GM21515 (cell line): ENCODE data around the gene CRTC2.
A peak's percentile ranks its signal among the peaks of the same experiment; 100 is the strongest.

Source experiments
- ATAC-seq: cut with Tn5 transposase; IDR thresholded peaks from one replicate; pipeline ENCODE4 v1.9.1; 2021; ENCODE audit not compliant: unreplicated experiment

The CRTC2 gene

DNA sequence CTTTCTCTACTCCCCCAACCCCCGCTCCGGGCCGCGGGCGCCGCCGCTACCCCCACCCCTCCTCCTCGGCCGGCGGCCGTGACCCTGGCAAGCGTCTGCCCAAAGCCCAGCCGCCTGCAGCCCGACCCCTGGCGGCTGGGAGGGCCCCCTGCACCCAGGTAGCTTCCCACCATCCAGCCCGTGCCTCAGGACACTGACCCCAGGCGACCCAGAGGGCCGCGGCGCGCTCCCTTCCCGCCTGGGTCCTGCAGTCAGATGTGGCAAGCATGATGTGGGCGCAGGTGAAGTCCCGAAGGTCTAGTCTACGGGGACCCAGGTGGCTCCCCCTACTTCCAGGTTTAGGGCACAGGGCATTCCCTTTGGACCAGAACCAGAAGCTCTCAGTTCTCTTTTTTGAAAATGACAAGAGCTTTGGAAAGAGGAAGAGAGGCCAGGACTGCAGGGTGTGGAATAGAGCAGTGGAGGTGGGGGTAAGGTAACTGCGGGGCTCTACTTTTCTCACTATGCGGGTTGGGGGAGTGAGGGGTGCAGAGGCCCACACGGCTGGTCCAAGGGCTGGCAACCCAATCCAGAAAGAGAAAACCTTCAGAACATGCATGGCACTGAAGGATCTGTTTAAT is 11.7 kb downstream of the CRTC2 start, which contains the start of gene DENND4B:
Gene DENND4B (minus strand): TSS at position 97 of the 620 bp plus-strand sequence. CDS start 2,344 bp downstream, outside the sequence.
- ATAC-seq, result peak; percentile 52

DNA sequence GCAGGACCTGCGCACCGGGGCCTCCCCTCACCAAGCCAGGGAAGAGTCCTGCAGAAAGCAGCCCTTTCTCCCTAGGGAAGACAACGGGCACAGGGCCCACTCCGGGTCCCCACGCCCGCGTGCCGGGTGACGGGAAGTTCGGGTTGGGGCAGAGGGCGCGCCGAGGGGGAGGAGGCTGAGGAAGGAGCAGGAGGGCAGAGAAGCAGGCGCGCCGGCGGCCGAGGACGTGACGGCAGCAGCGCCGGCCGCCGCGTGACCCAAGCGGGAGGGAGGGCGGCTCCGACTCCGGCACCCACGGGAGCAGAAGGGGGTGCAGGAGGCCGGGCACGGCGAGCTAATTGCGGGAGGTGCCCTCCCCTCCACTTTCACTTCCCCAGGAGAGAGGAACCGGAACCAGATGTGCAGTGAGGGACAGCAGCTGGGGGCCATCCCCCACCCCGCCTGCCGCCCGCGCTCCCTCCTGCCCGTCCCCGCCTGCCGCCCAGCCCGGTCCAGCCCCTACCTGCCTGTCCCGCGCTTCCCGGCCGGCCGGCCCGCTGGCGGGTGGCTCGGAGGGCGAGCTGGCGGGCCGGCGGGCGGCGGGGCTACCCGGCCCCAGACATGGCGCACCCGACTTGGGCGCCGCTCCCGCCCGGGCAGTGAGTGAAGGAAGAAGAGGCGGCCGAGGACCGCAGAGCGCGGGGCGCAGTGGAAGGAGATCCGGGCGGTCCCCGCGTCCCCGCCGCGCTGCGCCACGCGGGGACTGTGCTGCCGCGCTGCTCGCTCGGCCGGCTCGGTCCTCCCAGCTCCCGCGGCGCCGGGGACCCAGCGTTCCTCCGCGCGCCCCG is 12.4 kb downstream of the CRTC2 start:
- peak; percentile 53 for ATAC-seq

DNA sequence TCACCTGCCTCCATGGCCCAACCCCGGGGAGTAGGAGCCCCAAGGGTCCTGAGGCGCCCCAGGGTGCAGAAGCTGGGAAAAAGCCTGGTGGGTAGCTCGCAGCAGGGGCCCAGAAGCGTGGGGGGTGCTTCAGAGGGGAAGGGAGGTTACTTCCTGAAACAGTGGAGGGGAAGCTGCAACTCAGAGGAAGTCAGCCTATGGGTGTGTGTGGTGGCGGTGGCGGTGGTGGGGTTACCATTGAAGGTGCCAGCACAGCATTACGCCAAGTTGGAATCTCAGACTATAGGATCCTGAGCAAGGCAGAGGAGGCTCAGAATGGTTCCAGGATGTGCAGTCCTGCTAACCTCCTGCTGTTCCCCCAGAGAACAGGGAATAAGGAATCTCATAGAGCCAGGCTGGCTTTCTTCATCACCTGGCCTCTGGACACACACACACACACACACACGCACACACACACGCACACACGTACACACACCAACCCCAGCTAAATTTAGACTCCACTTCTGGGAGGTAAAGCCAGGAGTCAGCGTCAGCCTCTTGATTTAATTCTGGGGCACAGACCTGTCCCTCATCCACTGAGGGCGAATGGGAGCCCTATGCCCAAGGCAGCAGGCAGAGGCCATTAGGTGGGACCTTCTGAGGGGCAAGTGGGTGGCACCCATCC is 13.1 kb downstream of the CRTC2 start:
- peak; percentile 28 for ATAC-seq

- no peak for ATAC-seq
Observed at GRCh38 chr1:153944827-153945117, 13.6 kb downstream of the CRTC2 start.

DNA sequence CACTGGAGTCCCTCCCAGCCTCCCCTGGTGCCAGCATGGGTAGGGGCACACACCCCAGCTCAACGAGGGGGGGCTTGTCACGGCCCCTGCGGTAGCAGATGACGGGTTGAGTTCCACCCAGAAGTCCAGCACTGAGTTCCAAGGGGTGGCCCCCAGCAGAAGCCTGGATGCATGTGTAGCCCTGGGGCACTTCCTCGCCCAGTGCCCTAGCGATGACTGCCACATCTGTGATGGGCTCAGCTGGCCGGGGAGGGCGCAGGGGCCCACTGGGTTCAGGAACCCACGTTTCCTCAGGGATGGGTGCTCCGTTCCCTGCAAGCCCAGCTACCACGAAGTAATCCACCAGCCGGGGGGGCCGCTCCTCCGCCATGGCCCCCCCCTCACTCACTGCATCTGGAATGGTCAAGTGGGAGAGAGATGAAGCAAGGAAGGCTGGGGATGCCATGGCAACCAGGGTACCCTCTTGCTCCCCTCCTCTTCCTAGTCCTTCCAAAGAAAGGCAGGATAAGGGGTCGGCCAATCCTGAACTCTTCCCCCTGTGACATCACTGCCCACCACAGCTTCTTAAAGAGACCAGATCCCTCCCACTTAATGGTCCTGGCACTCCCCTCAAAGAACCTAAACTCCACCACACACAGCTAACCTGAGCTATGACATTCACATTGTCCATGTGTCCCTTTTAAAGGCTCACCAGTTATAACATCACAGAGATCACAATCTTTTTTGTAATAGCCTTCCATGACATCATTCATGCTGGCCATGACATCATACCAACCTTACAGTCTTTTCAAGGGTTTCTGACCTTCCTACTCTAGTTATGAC is 14.2 kb downstream of the CRTC2 start:
- ATAC-seq, result no peak

DNA sequence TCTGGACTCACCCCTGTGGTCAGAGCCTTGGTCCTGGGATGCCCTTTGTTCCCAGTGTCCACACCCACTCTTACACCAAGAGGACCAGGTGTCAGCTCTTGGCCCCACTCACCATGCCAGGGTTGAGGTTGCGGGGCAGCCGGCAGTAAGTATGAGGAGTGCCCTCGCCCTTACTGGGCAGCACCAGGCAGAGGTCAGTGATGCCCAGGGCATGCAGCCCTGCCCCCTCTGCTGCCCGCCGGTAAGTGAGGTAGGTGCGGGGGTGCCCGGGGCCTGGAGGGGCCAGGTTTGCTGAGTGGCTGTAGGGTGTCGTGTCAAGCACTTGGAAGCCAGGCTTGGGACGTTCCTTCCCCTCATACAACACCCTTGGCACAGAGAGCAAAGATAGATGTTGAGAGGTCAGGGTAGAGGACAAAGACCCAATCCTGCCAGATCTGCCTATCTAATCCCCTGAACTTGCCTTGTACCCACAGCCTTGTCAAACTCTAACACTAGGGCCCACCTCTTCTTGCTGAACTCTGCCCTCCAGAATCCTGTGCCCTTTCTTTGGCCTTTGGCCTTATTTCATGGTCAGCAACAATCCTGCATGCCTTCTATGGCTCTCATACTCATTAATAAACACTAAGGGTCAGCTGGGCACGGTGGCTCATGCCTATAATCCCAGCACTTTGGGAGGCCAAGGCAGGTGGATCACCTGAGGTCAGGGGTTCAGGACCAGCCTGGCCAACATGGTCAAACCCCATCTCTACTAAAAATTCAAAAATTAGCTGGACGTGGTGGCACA is 15.5 kb downstream of the CRTC2 start:
- ATAC-seq, result no peak

DNA sequence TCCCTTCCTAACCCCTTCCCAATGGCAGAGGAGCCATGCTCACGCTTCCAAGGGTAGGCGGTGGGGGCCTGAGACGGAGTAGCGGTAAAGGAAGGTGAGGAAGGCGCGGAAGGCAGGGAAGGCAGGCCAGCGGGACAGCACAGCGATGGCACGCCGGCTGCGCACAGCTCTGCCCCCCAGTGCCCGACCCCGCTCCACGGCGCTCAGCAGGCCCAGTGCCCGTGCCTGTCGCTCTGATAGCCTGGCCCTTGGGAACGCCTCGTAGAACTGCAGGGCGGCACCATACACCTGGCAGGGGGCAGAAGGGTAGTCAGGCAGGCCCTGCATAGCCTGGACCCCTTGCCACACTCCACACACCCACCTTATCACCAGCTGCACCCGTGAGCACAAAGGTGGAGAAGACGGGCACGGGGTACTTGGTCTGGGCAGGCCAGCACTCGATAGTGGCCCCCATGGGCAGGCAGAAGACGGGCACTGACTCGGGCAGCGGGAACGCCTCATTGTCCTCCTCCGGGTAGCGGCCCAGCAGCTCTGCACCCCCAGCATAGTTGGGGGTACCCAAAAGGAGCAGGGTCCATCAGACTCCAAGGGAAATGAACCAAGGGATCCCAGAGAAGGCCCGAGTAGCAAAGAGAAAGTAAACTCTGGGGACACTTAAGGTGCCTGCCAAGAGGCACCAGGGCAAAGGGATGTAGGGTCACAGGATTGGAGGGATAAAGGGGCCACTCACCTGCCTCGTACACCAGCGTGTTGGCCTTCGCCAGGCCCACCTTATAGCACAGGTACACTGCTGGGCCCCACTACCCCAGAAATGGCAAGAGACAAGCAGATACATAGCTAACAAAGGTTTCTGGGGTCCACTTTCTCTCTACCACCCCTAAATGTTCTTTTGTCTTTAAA is 16.3 kb downstream of the CRTC2 start:
- ATAC-seq, result no peak

- no peak for ATAC-seq
Observed at GRCh38 chr1:153940756-153941155, 17.7 kb downstream of the CRTC2 start.

GRCh38 chr1:153939476-153939875 is 18.9 kb downstream of the CRTC2 start:
- no peak for ATAC-seq

DNA sequence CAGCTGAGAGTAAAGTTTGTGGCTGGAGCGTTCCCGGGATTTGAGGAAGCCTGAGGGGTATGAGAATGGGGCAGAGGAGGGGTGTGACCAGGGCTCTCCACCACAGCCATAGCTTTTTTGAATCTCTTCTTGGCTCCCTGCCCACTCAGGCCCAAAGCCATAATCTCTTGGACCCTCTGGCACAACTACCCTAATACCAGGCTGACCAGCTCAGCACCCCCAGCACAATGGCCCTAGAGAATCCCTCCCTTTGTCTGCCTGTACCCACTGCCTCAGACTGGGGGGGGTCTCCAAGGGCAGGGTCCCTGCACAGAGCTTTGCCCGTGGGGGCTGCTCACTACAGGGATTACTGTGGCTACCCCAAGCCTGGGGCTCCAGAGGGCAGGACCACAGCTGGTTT is 19.4 kb downstream of the CRTC2 start:
- no peak for ATAC-seq

- ATAC-seq, result no peak
Observed at GRCh38 chr1:153937331-153937730, 21.1 kb downstream of the CRTC2 start.

DNA sequence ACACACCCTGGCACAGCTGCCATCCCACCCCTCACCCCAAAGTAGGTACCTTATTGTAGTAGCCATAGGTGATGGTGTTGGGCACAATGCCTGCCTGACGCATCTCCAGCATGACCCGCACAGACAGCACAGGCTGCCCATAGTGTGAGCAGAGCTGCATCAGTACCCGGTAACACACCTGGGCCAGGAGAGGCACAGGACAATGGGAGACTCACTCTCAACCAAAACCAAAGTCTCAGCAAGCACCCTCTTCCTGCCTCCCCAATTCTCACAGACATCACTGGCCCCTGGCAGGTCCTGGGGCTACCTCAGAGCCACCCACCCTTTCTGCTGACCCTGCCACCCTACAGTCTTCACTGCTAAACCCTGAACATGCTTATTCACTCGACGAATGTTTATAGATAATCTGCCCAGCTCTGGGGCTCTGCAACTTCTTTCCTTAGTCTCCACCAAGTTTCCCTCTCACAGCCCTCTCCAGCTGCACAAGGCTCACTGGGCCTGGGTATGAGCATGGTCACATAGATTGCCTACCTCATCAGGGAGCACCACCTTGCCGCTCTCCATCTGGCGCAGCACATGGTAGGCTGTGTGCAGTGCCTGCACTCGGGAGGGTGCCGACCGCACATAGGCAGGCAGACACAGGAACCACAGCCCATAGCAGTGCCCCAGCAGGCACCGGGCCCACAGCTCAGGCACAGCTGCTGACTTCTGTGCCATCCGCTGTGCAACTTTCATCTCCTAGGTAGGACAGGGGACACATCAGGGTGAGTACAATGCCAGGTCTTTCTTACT is 22.2 kb downstream of the CRTC2 start:
- ATAC-seq, result no peak

DNA sequence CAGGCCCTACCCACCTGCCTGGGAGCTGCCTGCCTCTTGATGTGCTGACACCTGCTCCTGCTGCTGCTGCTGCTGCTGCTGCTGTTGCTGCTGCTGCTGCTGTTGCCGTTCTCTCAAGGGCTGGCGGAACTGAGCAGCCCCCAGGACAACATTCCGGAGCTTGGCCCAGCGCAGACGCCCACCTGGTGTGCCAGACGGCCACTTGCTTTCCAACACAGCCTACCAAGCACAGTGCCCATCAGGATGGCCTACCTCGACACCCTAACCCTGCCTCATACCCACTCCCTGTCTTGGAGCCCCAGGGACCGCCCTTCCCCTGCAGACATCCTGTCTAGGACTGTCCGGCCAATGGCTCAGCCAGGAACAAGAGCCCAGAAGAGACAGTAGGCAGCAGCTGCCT is 23.7 kb downstream of the CRTC2 start:
- no peak for ATAC-seq

GRCh38 chr1:153933955-153934354 is 24.5 kb downstream of the CRTC2 start:
- ATAC-seq, result no peak

DNA sequence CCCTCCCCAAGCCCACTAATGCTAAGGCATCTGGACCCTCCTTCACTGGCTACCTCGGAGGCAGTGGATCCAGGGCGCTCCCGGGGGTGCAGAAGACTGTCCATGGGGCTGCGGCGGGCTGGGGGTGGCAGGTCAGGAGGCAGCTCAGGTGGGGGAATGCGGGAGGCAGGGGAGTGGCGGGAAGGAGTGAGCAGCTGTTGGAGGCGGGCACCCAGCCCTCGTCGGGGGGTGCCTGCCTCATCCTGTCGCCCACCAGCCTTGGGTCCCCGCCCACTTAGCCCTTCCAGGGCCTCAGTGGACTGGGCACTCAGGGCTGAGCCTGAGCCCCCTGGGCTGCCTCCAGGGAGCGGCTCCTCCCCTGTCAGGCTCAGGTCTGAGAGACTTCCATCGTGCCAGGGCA is 25.0 kb downstream of the CRTC2 start:
- no peak for ATAC-seq

DNA sequence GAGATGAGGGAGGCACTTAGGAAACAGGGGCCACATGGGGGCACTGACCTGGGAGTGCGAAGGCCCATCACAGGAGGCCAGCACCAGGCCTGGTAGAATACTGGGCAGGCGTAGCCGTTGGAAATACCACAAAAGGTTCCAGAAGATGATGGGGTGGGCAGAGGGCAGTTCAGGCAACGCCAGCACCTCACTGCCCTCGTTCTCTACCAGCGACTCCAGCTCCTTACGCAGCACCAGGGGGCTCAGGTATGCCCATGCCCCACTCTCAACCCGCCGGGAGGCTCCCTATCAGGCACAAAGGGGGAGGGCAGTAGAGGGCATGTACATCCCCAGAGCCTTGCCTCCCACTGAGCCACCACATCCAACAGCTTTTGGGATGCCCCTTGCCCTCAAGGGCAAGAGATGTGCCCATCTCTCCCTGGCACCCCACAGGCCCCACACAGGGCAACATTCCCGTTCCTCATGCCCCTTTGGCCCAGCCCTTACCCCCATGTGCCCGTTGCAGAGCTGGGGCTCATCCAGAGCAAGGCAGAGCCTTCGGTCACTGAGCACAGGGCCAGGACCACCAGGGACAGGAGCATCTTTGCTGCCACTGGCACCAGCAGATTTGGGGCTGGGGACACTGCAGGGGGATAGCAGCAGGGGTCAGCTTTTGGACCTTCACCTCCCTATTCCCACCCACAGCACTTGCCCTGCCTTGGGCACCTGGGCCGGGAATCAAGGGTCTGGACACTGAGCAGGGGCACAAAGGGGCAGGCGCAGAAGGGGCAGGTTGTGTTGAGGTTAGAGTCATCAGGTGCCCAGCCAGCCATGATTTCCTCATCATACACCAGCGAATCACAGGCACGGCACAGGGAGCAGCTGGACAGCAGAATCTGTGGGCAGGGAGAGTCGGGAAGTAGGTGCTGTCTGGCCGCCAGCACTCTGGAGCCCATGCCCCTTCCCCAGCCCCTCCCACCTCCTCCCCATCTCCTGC is 26.0 kb downstream of the CRTC2 start:
- ATAC-seq, result no peak
